ENCODE results near the gene PLEKHA4. TPM values are rescaled to one million over a fixed set of nuclear protein-coding genes. Genes with fewer than 3 reads are reported as not detected.
A peak's percentile ranks its signal among the peaks of the same experiment; 100 is the strongest.
"Not testable (repeated sequence)": the region's sequence is repeated elsewhere in the genome, so short reads cannot be mapped to it uniquely, and the experiment has no call there.

Gene PLEKHA4
- total RNA-seq, 2 experiments from 2014 or later, result 7.0 to 10.9 TPM

DNA sequence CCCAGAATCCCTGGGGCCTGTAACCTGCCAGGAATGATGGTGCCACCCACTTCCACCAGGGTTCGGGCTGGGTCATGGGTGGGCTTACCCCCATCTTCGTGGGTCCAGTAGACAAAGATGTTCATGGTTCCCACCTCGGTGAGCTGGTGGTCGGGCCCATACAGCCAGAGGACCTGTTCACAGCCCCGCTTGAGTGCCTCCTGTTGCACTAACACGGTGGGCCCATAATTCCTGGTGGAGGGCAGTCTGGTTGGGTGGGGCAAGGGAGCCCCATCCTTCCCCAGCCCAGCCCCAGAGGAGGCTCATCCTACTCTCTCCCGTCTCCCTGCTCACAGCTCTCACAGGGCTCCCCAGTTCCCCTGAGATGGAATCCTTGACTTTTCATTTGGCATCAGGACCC, 71.3 kb downstream of the PLEKHA4 start:
- Mint-ChIP-seq H3K4me3 (no peak overlapping the region), H3K36me3 (ENCODE audit: low read depth) (peaks cover 4% of the 10 kb centered on the region), H3K27me3 (no peaks in the 10 kb centered on the region), H3K4me1 (peaks cover 7% of the 10 kb centered on the region), H3K9me3 (ENCODE audit: low read depth) (no peaks in the 10 kb centered on the region), H3K27ac (no peak overlapping the region)
- POLR2A ChIA-PET, result no interaction called here
- no peak for ATAC-seq
- DNase-seq, result no peak
- CTCF ChIA-PET, result interaction anchor here (1.0 to 1.3 kb wide), 2 partner anchors 9 to 14 kb away, joined by 3 read pairs; partner anchors contain the start of gene BCAT2
- intact Hi-C loops (cut with DNase I, micrococcal nuclease), result no loop called here

DNA sequence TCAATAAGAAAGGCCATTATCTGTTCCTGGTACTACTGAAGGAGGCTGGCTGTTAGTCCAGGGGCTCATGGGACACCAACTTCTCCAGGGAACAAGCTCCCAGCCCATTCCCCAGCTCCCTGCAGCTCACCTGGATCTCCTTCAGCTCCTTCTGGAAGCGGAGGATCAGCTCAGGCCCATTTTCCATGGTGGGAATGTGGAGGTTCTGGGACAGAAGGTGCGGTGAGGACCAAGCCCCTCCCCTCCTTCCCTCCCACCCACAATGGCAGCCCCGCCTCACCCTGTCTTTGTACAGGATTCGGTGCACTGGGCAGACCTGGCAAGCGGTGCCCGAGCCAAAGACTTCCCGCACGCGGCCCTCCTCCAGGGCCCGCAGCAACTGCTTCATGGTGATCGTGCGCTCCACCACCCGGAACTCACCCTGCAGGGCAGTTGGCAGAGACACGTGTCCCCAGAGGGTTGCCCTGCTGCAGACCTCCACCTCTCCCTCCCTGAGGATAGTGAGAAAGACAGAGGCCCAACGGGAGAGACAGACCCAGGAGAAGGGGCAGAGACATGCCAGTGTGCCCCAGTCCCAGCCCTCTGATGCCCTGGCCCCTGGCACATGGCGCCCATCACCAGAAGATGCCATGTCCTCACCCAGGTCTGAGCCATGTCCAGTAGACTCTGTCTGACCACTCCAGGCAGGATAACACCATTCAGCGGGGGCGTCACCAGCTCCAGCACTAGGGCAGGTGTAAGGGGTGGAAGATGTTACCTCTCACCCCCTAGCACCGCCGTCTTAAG, 71.9 kb downstream of the PLEKHA4 start:
- no peak for ATAC-seq
- ChIA-PET POLR2A (no interaction called here), CTCF (interaction anchor here (0.7 to 3.5 kb wide), 8 partner anchors 9 to 46 kb away, joined by 3 to 44 read pairs (median 3); partner anchors contain the start of genes BCAT2 and HSD17B14)
- Mint-ChIP-seq H3K27ac (no peak overlapping the region), H3K9me3 (ENCODE audit: low read depth) (no peaks in the 10 kb centered on the region), H3K4me1 (peaks cover 7% of the 10 kb centered on the region), H3K27me3 (no peaks in the 10 kb centered on the region), H3K4me3 (no peak overlapping the region), H3K36me3 (ENCODE audit: low read depth) (peaks cover 4% of the 10 kb centered on the region)
- DNase-seq, result no peak
- intact Hi-C loops (cut with DNase I, micrococcal nuclease), result no loop called here

DNA sequence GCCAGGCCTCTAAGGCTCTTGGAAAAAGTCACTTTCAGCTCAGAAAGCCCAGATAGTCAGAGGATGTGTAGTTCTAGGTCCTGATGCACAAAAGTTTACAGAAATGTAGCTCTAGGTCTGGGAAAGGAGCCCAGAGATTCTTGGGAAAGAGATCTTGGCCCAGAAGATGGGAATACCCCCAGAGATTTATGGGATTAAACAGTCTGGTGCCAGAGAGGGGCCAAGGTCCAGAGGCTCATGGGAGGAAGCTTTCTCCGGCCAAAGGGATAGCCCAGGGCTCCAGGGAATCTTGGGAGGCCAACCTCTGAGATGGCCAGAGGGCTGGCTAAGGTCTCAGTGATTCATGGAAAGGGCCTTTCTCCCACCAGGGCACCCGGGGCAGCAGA, 72.7 kb downstream of the PLEKHA4 start:
- ChIA-PET POLR2A (interaction anchor here (0.7 to 1.1 kb wide), 3 partner anchors 11 to 172 kb away, joined by 3 to 4 read pairs (median 4); no protein-coding TSS in a partner anchor), CTCF (interaction anchor here (0.6 to 3.5 kb wide), 36 partner anchors 9 to 432 kb away, joined by 3 to 44 read pairs (median 5); partner anchors contain the start of genes BCAT2, CA11, DHDH and GYS1)
- no peak for ATAC-seq
- no peaks in the 10 kb centered on the region for H3K9me3 Mint-ChIP-seq (ENCODE audit: low read depth)
- peak overlapping the region; percentile 70 for H3K4me3 Mint-ChIP-seq
- no peaks in the 10 kb centered on the region for H3K27me3 Mint-ChIP-seq
- H3K27ac Mint-ChIP-seq, result peak overlapping the region; percentile 82
- H3K4me1 Mint-ChIP-seq, result peaks cover 7% of the 10 kb centered on the region
- intact Hi-C loops (cut with DNase I, micrococcal nuclease), result loop anchor here (1.0 kb wide), 11 partner anchors 16 to 176 kb away; partner anchors contain the start of genes BAX (in 1 of the 2), BCAT2 (in 1 of the 2), CA11 (in 1 of the 2) and NUCB1 (in 1 of the 2)
- peaks cover 4% of the 10 kb centered on the region for H3K36me3 Mint-ChIP-seq (ENCODE audit: low read depth)
- no peak for DNase-seq

DNA sequence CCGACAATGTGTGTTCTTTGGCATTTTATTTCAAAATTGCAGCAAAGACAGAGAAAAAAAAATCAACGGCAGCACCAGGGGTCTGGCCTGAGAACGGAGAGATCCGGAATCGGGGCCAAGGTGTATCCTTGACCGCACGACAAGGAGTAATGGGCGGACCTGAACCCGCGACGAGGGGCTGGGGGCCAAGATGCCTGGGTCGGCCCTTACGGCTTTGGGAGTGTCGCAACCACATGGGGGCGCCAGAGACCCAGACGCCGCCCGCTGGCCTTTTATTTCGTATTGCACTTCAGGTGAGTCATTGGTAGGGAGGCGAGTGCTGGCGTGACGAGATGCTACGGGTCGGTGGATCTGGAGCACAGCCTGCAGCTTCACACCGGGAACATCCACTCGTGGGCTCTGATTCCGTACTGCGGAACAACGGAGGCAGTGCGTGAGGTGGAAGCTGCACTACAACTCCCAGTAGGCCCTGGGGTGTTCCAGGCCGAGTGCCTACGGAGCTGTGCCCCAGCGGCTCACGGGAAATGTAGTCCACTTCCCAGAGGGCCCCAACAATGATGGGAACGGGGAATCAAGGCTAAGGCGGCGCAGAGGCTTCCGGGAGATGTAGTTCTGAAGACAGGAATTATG, 73.2 kb downstream of the PLEKHA4 start:
- intact Hi-C loops (cut with DNase I, micrococcal nuclease), result loop anchor here (1.0 kb wide), 11 partner anchors 16 to 176 kb away; partner anchors contain the start of genes BAX (in 1 of the 2), BCAT2 (in 1 of the 2), CA11 (in 1 of the 2) and NUCB1 (in 1 of the 2)
- H3K9me3 Mint-ChIP-seq (ENCODE audit: low read depth), result no peaks in the 10 kb centered on the region
- DNase-seq (peak; percentile 91), ATAC-seq (peak; percentile 99)
- H3K36me3 Mint-ChIP-seq (ENCODE audit: low read depth), result peaks cover 4% of the 10 kb centered on the region
- no peaks in the 10 kb centered on the region for H3K27me3 Mint-ChIP-seq
- peak overlapping the region; percentile 82 for H3K27ac Mint-ChIP-seq
- POLR2A ChIA-PET, result interaction anchor here (0.7 to 1.1 kb wide), 3 partner anchors 12 to 173 kb away, joined by 3 to 4 read pairs (median 4); no protein-coding TSS in a partner anchor
- H3K4me3 Mint-ChIP-seq, result peak overlapping the region; percentile 70
- peaks cover 7% of the 10 kb centered on the region for H3K4me1 Mint-ChIP-seq
- CTCF ChIA-PET, result interaction anchor here (0.6 to 3.5 kb wide), 39 partner anchors 10 to 431 kb away, joined by 3 to 44 read pairs (median 5); partner anchors contain the start of genes BCAT2, CA11, DHDH and GYS1

DNA sequence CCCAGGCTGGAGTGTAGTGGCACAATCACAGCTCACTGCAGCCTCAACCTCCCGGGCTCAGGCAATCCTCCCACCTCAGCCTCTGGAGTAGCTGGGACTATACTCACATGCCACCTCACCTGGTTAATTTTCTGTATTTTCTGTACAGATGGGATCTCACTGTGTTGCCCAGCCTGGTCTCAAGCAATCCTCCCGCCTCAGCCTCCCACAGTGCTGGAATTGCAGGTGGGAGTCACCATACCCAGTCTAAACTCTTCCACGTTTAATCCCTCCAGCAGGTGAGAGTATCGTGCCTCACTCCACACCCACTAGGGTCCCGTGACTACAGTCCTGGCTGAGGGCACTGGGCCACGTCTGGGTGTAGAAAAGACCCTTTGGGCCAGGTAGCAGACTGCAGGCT, 74.1 kb downstream of the PLEKHA4 start:
- POLR2A ChIA-PET, result no interaction called here
- H3K4me1 Mint-ChIP-seq, result peaks cover 7% of the 10 kb centered on the region

DNA sequence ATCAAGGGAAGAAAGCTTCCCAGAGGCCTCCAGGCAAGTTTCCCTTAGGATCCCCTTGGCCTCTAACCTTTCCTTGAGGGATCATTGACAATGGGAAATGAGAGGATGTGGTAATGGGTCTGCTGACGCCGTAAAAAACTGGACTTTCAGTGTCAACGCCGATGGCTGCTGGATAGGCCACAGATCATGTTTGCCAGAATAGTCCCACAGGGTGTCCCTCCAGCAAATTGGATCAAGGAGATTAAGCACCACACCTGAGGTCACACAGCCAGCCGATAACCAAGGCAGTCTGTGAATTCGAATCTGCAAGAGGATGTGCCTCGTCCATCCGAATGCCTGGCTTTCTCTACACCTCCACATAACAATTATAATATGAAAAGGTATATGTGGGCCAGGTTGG, 75.1 kb downstream of the PLEKHA4 start:
- Mint-ChIP-seq H3K27me3 (no peaks in the 10 kb centered on the region), H3K36me3 (ENCODE audit: low read depth) (peaks cover 4% of the 10 kb centered on the region), H3K27ac (no peak overlapping the region), H3K4me3 (no peak overlapping the region), H3K9me3 (ENCODE audit: low read depth) (no peaks in the 10 kb centered on the region), H3K4me1 (peaks cover 7% of the 10 kb centered on the region)
- ChIA-PET POLR2A (no interaction called here), CTCF (interaction anchor here (1.8 to 3.5 kb wide), 3 partner anchors 35 to 201 kb away, joined by 3 to 44 read pairs (median 8); partner anchors contain the start of gene RUVBL2)
- no peak for DNase-seq
- intact Hi-C loops (cut with DNase I, micrococcal nuclease), result no loop called here
- ATAC-seq, result no peak

More for the DNA sequence above, 74.1 kb downstream of the PLEKHA4 start:
- ATAC-seq, result no peak
- Mint-ChIP-seq H3K4me3 (peak overlapping the region; percentile 70), H3K27ac (no peak overlapping the region), H3K36me3 (ENCODE audit: low read depth) (peaks cover 4% of the 10 kb centered on the region), H3K27me3 (no peaks in the 10 kb centered on the region), H3K9me3 (ENCODE audit: low read depth) (no peaks in the 10 kb centered on the region)
- no peak for DNase-seq
- CTCF ChIA-PET, result interaction anchor here (0.6 to 3.5 kb wide), 8 partner anchors 34 to 200 kb away, joined by 3 to 44 read pairs (median 9); partner anchors contain the start of genes HSD17B14 and RUVBL2
- intact Hi-C loops (cut with DNase I, micrococcal nuclease), result no loop called here

DNA sequence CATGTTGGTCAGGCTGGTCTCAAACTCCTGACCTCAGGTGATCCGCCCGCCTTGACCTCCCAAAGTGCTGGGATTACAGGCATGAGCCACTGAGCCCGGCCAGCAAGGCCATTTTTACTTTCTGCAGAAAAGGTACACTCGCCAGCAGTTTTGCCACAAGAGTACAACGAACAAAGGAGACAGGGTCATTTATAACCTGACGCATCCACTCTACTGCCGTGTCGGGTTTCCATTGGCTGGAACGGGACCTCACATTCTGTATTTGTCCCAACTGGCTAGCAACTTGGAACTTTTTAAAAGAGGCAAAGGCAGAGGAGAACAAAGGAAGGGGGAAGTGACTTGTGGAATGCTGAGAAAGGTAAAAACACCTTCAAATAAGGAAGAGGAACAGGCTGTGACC, 81.1 kb downstream of the PLEKHA4 start:
- DNase-seq; H3K4me3 Mint-ChIP-seq; H3K9me3 Mint-ChIP-seq (ENCODE audit: low read depth); H3K27me3 Mint-ChIP-seq; H3K4me1 Mint-ChIP-seq; POLR2A ChIA-PET; H3K27ac Mint-ChIP-seq; ATAC-seq; H3K36me3 Mint-ChIP-seq (ENCODE audit: low read depth): not testable (repeated sequence)
- CTCF ChIA-PET, result interaction anchor here (0.6 to 2.7 kb wide), 19 partner anchors 8 to 242 kb away, joined by 3 to 58 read pairs (median 4); partner anchors contain the start of genes BAX and HSD17B14
- intact Hi-C loops (cut with DNase I, micrococcal nuclease), result loop anchor here in 1 of 2 experiments (10.0 kb wide), 1 partner anchor 417 kb away; no protein-coding TSS in a partner anchor

Other genes starting within 250 kb of the PLEKHA4 start
- 1,000 to 10,000 TPM; 2,026 to 2,191 TPM for gene RPL18, start 249.4 kb downstream of the PLEKHA4 start, total RNA-seq
- 10 to 100 TPM; 27.0 TPM for gene SPHK2, start 249.1 kb downstream of the PLEKHA4 start, total RNA-seq
- gene DBP, start 231.2 kb downstream of the PLEKHA4 start, total RNA-seq, result 10 to 100 TPM in 1 of 2 experiments, 1 to 10 TPM in 1; 8.3 to 12.4 TPM
- gene CA11, start 222.4 kb downstream of the PLEKHA4 start, total RNA-seq, result 10 to 100 TPM; 11.5 to 18.0 TPM
- under 1 TPM; 0.50 to 0.60 TPM for gene NTN5, start 195.6 kb downstream of the PLEKHA4 start, total RNA-seq
- not detected for gene FUT2, start 172.6 kb downstream of the PLEKHA4 start, total RNA-seq
- under 1 TPM; 0.69 to 0.70 TPM for gene MAMSTR, start 148.9 kb downstream of the PLEKHA4 start, total RNA-seq
- under 1 TPM; 0.67 to 0.73 TPM for gene RASIP1, start 128.0 kb downstream of the PLEKHA4 start, total RNA-seq
- not detected for gene IZUMO1, start 121.7 kb downstream of the PLEKHA4 start, total RNA-seq
- gene FUT1, start 116.0 kb downstream of the PLEKHA4 start, total RNA-seq, result under 1 TPM; 0.23 to 0.32 TPM
- not detected for gene FGF21, start 113.1 kb downstream of the PLEKHA4 start, total RNA-seq
- 10 to 100 TPM; 65.9 to 70.3 TPM for gene BCAT2, start 57.6 kb downstream of the PLEKHA4 start, total RNA-seq
- under 1 TPM; 0.21 to 0.83 TPM for gene HSD17B14, start 32.1 kb downstream of the PLEKHA4 start, total RNA-seq
- 10 to 100 TPM; 51.6 to 62.4 TPM for gene PPP1R15A, start 3.8 kb upstream of the PLEKHA4 start, total RNA-seq
- gene TULP2, start 30.1 kb upstream of the PLEKHA4 start, total RNA-seq, result under 1 TPM; 0.37 to 0.87 TPM
- gene NUCB1, start 31.7 kb upstream of the PLEKHA4 start, total RNA-seq, result 100 to 1,000 TPM; 115 to 118 TPM
- 1 to 10 TPM; 1.4 to 2.4 TPM for gene DHDH, start 65.1 kb upstream of the PLEKHA4 start, total RNA-seq
- gene BAX, start 86.3 kb upstream of the PLEKHA4 start, total RNA-seq, result 100 to 1,000 TPM; 128 to 143 TPM
- gene FTL, start 96.7 kb upstream of the PLEKHA4 start, total RNA-seq, result 1,000 to 10,000 TPM in 1 of 2 experiments, 100 to 1,000 TPM in 1; 809 to 1,111 TPM
- 100 to 1,000 TPM in 1 of 2 experiments, 10 to 100 TPM in 1; 80.2 to 102 TPM for gene GYS1, start 124.7 kb upstream of the PLEKHA4 start, total RNA-seq
- gene RUVBL2, start 125.3 kb upstream of the PLEKHA4 start, total RNA-seq, result 100 to 1,000 TPM; 155 to 178 TPM
- gene LHB, start 148.5 kb upstream of the PLEKHA4 start, total RNA-seq, result under 1 TPM; 0.39 to 0.51 TPM
- not detected for gene CGB3, start 155.7 kb upstream of the PLEKHA4 start, total RNA-seq
- gene CGB2, start 163.3 kb upstream of the PLEKHA4 start, total RNA-seq, result under 1 TPM in 1 of 2 experiments, not detected in 1; 0.43 TPM
- gene CGB1, start 168.3 kb upstream of the PLEKHA4 start, total RNA-seq, result not detected
- gene CGB5, start 175.2 kb upstream of the PLEKHA4 start, total RNA-seq, result not detected
- gene CGB8, start 180.5 kb upstream of the PLEKHA4 start, total RNA-seq, result not detected
- gene CGB7, start 189.1 kb upstream of the PLEKHA4 start, total RNA-seq, result under 1 TPM in 1 of 2 experiments, not detected in 1; 0.40 TPM
- gene NTF4, start 196.2 kb upstream of the PLEKHA4 start, total RNA-seq, result not detected
- not detected for gene KCNA7, start 204.1 kb upstream of the PLEKHA4 start, total RNA-seq
- gene SNRNP70, start 216.8 kb upstream of the PLEKHA4 start, total RNA-seq, result 100 to 1,000 TPM; 225 to 306 TPM
- gene LIN7B, start 245.8 kb upstream of the PLEKHA4 start, total RNA-seq, result 1 to 10 TPM; 3.5 to 4.3 TPM